ENCODE measurements around the gene SLC37A1. TPM values are rescaled to one million over a fixed set of nuclear protein-coding genes. Genes with fewer than 3 reads are reported as not detected.

The SLC37A1 gene
- total RNA-seq, 1 experiment from 2014 or later: not detected

- H3K9me3 ChIP-seq (replicated peaks): no peaks in the 10 kb centered on the region
- H3K36me3 ChIP-seq: no peaks in the 10 kb centered on the region
- no peak overlapping the region for H3K4me3 ChIP-seq
- peaks cover 6% of the 10 kb centered on the region; the same call in 1 of the 2 replicates for H3K27me3 ChIP-seq
- H3K27ac ChIP-seq: no peak overlapping the region
- DNase-seq: no peak
- H3K4me1 ChIP-seq: peaks cover 6% of the 10 kb centered on the region; the same call in 1 of the 2 replicates
These were observed 21.0 kb downstream of the SLC37A1 start for GRCh38 chr21:42534421-42535378.

DNA sequence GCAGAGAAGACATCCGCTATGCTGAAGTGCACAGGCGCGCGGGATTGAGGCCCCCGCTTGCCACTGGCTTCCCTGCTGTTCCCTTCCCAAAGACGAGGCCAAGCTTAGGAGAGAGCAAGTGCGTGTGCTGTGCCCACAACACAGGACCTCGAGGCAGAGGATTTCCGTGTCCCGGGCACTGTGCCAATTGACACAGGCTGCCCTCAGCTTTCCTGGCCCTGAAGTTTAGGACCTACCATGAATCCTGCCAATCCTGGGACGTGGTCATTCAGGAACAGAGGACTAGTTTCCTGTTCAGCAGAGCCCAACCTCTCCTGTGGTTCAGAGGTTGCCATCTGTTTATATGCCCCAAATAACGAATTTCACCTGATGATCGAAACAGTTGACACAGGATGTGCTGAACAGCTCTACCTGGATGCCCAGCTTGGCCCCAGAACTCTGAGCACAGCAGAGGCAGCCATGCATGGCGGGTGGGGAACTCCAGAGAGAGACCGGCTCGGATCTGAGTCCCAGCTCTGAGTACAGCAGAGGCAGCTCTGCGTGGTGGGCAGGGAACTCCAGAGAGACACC lies 22.0 kb downstream of the SLC37A1 start:
- no peak overlapping the region for H3K27ac ChIP-seq
- peaks cover 6% of the 10 kb centered on the region; the same call in 1 of the 2 replicates for H3K27me3 ChIP-seq
- H3K36me3 ChIP-seq: no peaks in the 10 kb centered on the region
- H3K4me1 ChIP-seq: peaks cover 6% of the 10 kb centered on the region; the same call in 1 of the 2 replicates
- peak in 1 of 2 experiments; percentile 20 for DNase-seq
- H3K4me3 ChIP-seq: no peak overlapping the region
- H3K9me3 ChIP-seq (replicated peaks): no peaks in the 10 kb centered on the region

- Histone ChIP-seq H3K4me1 (peaks cover 6% of the 10 kb centered on the region; the same call in 1 of the 2 replicates), H3K4me3 (no peak overlapping the region), H3K27me3 (no peaks in the 10 kb centered on the region), H3K27ac (no peak overlapping the region), H3K9me3 (replicated peaks) (no peaks in the 10 kb centered on the region), H3K36me3 (no peaks in the 10 kb centered on the region)
- DNase-seq: no peak
These were observed 22.9 kb downstream of the SLC37A1 start for GRCh38 chr21:42536601-42537000.

GRCh38 chr21:42537106-42537742 lies 23.6 kb downstream of the SLC37A1 start:
- Histone ChIP-seq H3K27me3 (no peaks in the 10 kb centered on the region), H3K27ac (no peak overlapping the region), H3K9me3 (replicated peaks) (no peaks in the 10 kb centered on the region), H3K36me3 (no peaks in the 10 kb centered on the region), H3K4me1 (peaks cover 6% of the 10 kb centered on the region; the same call in 1 of the 2 replicates), H3K4me3 (no peak overlapping the region)
- DNase-seq: peak in 1 of 2 experiments; percentile 29

- Histone ChIP-seq H3K4me3 (no peak overlapping the region), H3K27me3 (no peaks in the 10 kb centered on the region)
These were observed 25.0 kb downstream of the SLC37A1 start for GRCh38 chr21:42538479-42539275.

DNA sequence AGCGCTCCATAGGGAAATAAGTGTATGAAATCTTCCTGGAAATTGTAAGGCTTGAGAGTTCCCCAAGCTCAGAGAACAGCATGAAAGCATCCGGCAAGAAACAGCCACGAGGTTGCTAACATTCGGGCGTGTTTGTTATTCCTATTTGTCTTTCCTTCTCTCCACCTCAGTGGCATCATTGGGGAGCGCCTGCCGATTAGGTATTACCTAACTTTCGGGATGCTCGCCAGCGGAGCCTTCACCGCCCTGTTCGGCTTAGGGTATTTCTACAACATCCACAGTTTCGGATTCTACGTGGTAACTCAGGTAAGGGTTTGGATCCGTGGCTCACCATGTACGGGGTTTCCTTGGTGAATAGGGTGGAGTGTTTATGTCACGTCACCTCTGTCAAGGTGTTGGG lies 25.7 kb downstream of the SLC37A1 start:
- Histone ChIP-seq H3K36me3 (no peaks in the 10 kb centered on the region), H3K27ac (no peak overlapping the region), H3K27me3 (no peaks in the 10 kb centered on the region)

More at GRCh38 chr21:42538479-42539275, 25.0 kb downstream of the SLC37A1 start:
- H3K4me1 ChIP-seq: no peaks in the 10 kb centered on the region
- no peak overlapping the region for H3K27ac ChIP-seq
- no peaks in the 10 kb centered on the region for H3K36me3 ChIP-seq
- H3K9me3 ChIP-seq (replicated peaks): no peaks in the 10 kb centered on the region
- DNase-seq: no peak

GRCh38 chr21:42539931-42540343 lies 26.3 kb downstream of the SLC37A1 start:
- H3K36me3 ChIP-seq: no peaks in the 10 kb centered on the region
- peak in 1 of 2 experiments; percentile 40 for DNase-seq
- no peaks in the 10 kb centered on the region for H3K9me3 ChIP-seq (replicated peaks)
- no peak overlapping the region for H3K4me3 ChIP-seq
- no peak overlapping the region for H3K27ac ChIP-seq
- H3K27me3 ChIP-seq: no peaks in the 10 kb centered on the region
- H3K4me1 ChIP-seq: no peaks in the 10 kb centered on the region

More for the DNA sequence above, 25.7 kb downstream of the SLC37A1 start:
- no peak for DNase-seq
- H3K4me1 ChIP-seq: no peaks in the 10 kb centered on the region
- H3K9me3 ChIP-seq (replicated peaks): no peaks in the 10 kb centered on the region
- no peak overlapping the region for H3K4me3 ChIP-seq

GRCh38 chr21:42540396-42540795 lies 26.7 kb downstream of the SLC37A1 start:
- DNase-seq: no peak
- H3K9me3 ChIP-seq (replicated peaks): no peaks in the 10 kb centered on the region

GRCh38 chr21:42541174-42541573 lies 27.5 kb downstream of the SLC37A1 start:
- H3K9me3 ChIP-seq (replicated peaks): no peaks in the 10 kb centered on the region
- no peaks in the 10 kb centered on the region for H3K27me3 ChIP-seq

More at GRCh38 chr21:42540396-42540795, 26.7 kb downstream of the SLC37A1 start:
- Histone ChIP-seq H3K27me3 (no peaks in the 10 kb centered on the region), H3K36me3 (no peaks in the 10 kb centered on the region), H3K4me1 (no peaks in the 10 kb centered on the region), H3K27ac (no peak overlapping the region), H3K4me3 (no peak overlapping the region)

GRCh38 chr21:42541618-42542017 lies 28.0 kb downstream of the SLC37A1 start:
- Histone ChIP-seq H3K4me3 (no peak overlapping the region), H3K9me3 (replicated peaks) (no peaks in the 10 kb centered on the region), H3K36me3 (no peaks in the 10 kb centered on the region), H3K4me1 (no peaks in the 10 kb centered on the region), H3K27me3 (no peaks in the 10 kb centered on the region), H3K27ac (no peak overlapping the region)
- DNase-seq: no peak

More at GRCh38 chr21:42541174-42541573, 27.5 kb downstream of the SLC37A1 start:
- no peak for DNase-seq
- no peaks in the 10 kb centered on the region for H3K4me1 ChIP-seq
- no peak overlapping the region for H3K27ac ChIP-seq
- H3K4me3 ChIP-seq: no peak overlapping the region
- no peaks in the 10 kb centered on the region for H3K36me3 ChIP-seq

- DNase-seq: no peak
- Histone ChIP-seq H3K36me3 (no peaks in the 10 kb centered on the region), H3K4me3 (no peak overlapping the region), H3K4me1 (no peaks in the 10 kb centered on the region), H3K27ac (no peak overlapping the region), H3K9me3 (replicated peaks) (no peaks in the 10 kb centered on the region), H3K27me3 (no peaks in the 10 kb centered on the region)
These were observed 28.5 kb downstream of the SLC37A1 start for GRCh38 chr21:42542196-42542595.

- no peak for DNase-seq
- Histone ChIP-seq H3K4me1 (no peaks in the 10 kb centered on the region), H3K27ac (no peak overlapping the region), H3K36me3 (no peaks in the 10 kb centered on the region), H3K9me3 (replicated peaks) (no peaks in the 10 kb centered on the region), H3K27me3 (no peaks in the 10 kb centered on the region), H3K4me3 (no peak overlapping the region)
These were observed 28.9 kb downstream of the SLC37A1 start for GRCh38 chr21:42542596-42542995.

- Histone ChIP-seq H3K4me3 (no peak overlapping the region), H3K27me3 (no peaks in the 10 kb centered on the region), H3K27ac (no peak overlapping the region), H3K4me1 (no peaks in the 10 kb centered on the region), H3K36me3 (no peaks in the 10 kb centered on the region), H3K9me3 (replicated peaks) (no peaks in the 10 kb centered on the region)
- DNase-seq: no peak
These were observed 29.6 kb downstream of the SLC37A1 start for GRCh38 chr21:42543106-42543847.
